Esophagus muscularis mucosa (tissue), 3 donors: Measurements from ENCODE around the gene OR10X1.

Source experiments
- CTCF ChIP-seq, 3 experiments: fragments of 200-600 bp in 2 of 3; fragments of 450-650 bp in 1 of 3; sonication (generic) in 2 of 3; IDR thresholded peaks; one replicate each; pipeline ENCODE4 v1.5.1; 2017 to 2019; ENCODE audit warnings: antibody characterized with exemption in 3 of 3, mild to moderate bottlenecking in 2 of 3, moderate library complexity in 1 of 3
- POLR2A ChIP-seq: fragments of 450-650 bp; IDR thresholded peaks from one replicate; pipeline ENCODE4 v1.6.1; 2017; ENCODE audit warnings: antibody characterized with exemption, moderate library complexity, mild to moderate bottlenecking, low read depth

- TF ChIP-seq CTCF (IDR thresholded peaks at IDR 0.05) (no peak), POLR2A (no peak)
These were observed 27.6 kb upstream of the OR10X1 start for GRCh38 chr1:158607296-158607695.
